PC-3 (cell line): ENCODE data around the gene CAPN1.

Source experiments
- CTCF ChIP-seq: fragments of 300-600 bp; sonication (generic); conservative IDR thresholded peaks from 2 replicates; pipeline ENCODE4 v1.5.1; 2017; ENCODE audit warnings: antibody characterized with exemption, low read depth, mild to moderate bottlenecking, low read length
- EZH2 ChIP-seq: fragments of 300-600 bp; sonication (generic); IDR thresholded peaks from one replicate; pipeline ENCODE4 v1.6.1; 2017; ENCODE audit warnings: antibody characterized with exemption, mild to moderate bottlenecking, low read length; ENCODE audit not compliant: unreplicated experiment

- TF ChIP-seq CTCF, result no peak
- TF ChIP-seq EZH2, result no peak
These were observed 39.3 kb downstream of the CAPN1 start for GRCh38 chr11:65221026-65221425.
